ENCODE measurements around the gene PEAR1.

Gene PEAR1

DNA sequence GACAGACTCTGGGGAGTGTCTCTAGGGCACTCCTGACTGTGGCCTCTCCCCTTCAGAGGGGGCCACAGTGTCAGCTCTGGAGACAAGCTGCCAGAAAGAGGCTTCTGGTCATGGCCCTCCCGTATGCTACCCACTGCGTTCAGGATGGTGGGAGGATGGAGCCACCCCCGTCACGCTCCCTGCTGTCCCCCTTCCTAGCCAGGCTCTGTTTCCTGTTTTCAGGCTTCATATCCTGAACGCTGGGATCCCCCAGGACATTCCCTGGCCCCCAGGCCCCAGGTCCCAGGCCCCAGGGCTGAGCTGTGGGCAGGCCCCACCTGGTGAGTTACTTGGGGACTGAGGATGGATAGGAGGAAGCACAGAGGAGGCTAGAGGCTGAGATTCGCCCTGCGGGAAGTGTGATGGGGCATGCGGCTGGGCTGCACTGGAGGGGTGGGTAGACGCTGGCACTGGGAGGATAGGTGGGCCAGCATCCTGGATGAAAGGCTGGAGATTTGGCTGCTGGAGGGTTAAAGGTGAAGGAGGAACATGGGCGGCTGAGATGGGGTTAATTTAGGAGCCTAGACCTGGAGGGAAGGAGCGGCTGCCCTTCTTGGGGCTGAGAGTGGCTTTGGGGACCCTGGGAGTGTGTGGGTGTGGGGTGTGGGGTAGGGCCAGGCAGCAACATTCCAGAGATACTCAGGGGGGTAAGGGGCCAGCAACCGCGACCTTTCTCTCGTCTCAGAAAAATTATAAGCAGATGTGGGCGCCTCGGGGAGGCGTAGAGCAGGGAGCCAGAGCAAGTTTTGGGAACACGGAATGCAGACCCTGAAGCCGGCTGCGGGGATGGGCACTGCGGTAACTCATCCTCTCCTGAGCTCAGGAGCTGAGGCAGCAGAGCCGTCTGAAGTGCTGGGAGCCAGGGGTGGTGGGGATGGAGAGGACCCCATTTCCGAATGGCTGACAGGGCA, 8.7 kb downstream of the PEAR1 start:
- no peak for DNase-seq

DNA sequence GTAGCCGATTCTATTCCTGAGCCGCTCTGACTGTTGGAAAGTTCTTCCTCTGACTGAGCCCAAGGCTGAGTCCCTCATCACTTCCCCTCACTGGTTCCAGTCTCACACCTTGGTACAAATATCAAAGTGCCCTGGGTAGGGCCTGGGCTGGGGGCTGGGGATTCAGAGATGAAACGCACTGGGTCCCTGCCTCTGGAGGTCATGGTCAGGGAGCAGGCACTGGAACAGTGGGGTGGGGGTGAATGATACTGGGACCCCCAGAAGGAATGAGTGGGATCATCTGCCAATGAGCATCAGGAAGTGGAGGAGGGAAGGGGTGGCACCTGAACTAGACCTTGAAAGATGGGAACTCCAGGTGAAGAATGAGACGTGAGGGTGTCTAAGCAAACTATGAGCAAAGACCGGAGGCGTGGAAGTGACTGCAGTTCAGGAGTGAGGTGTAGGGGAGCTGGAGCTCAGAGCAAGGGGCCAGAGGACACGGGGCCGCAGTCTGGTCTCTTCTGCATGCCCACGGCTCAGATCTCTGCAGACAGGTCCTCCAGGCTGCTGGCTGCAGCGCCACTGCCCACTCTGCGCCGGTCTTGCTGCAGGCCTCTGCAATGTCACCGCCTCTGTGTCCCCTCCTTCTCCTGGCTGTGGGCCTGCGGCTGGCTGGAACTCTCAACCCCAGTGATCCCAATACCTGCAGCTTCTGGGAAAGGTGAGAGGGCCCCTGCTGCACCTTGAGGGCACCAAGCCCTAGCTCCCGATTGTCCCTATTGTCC, 10.0 kb downstream of the PEAR1 start:
- no peak for DNase-seq

DNA sequence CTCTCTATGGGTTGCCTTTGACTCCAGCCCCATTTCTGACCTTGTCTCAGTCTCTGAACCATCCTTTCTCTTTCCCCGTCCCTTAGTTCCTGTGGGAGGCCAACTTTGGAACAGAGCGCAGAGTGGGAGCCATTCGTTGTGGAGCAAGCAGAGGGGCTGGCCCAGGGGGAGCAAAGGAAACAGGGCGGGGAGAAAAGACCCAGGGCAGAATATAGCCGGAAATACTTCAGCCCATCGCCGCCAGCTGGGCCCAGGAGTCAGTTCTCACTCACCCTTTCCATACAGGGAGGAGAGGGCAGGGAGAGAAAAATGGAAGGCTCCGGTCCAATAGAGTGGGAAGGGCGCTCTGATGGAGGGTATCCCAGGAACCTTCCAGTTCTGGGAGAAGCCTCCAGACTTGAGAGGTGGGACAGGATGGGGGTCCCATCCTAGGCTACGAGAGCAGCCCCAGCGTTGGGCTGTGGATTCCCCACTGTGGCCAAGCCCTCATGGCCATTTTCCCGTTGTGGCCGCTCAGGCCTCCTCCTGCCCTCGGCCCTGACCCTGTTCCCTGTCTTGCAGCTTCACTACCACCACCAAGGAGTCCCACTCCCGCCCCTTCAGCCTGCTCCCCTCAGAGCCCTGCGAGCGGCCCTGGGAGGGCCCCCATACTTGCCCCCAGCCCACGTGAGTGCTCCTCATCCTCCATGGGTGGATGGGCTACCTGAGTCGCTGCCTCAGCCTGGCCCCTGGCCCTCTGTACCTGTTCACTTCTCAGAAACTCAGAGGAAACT, 10.9 kb downstream of the PEAR1 start:
- no peak for DNase-seq

DNA sequence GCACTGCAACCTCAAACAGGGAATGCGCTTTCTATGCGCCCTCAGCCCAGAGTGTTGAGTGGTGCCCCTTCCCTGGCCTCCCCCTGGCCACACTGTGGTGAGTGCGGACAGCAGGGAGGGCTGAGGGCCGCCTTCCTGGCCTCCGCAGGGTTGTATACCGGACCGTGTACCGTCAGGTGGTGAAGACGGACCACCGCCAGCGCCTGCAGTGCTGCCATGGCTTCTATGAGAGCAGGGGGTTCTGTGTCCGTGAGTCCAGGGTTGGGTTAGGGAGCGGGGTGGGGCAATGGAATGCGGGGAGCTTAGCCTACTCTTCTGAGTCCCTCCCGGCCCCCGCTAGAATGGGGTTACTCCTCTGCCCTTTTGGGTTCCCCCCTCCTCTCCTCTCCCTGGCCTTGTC, 11.7 kb downstream of the PEAR1 start:
- no peak for DNase-seq

DNA sequence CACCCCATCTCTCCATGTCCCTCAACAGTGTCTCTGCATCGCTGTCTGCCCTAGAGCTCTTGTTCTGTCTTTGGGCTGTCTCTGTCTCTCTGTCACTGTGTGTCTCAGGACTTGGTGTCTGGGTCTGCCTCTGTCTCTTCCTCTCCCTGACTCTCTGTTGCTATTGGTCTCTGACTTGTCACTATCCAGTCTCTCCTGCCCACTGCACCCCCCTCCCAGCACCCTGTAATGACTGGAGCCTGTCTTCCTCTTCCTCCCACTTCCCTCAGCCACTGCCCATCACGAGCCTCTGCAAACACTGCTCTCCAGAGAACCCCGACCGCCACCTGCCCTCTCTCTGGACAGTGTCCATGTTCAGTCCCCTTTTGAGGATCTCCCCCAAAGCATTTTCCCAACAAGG, 12.1 kb downstream of the PEAR1 start:
- DNase-seq: no peak

DNA sequence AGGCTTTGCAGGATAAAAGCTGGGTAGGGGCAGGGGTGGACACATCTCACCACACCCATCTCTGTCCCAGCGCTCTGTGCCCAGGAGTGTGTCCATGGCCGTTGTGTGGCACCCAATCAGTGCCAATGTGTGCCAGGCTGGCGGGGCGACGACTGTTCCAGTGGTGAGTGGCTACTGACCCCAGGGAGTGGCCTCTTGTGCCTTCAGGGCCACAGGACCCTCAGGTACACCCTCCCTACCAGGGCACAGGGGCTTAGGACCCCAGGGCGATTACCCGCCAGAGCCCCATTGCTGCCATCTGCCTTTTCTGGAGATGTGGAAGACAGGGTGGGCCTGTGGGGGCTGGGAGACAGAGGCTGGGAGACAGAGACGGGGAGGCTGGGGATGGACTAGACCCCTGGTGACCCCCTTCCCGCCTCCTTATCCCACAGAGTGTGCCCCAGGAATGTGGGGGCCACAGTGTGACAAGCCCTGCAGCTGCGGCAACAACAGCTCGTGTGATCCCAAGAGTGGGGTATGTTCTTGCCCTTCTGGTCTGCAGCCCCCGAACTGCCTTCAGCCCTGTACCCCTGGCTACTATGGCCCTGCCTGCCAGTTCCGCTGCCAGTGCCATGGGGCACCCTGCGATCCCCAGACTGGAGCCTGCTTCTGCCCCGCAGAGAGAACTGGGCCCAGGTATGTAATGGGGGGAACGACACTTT, 12.8 kb downstream of the PEAR1 start:
- DNase-seq: no peak

DNA sequence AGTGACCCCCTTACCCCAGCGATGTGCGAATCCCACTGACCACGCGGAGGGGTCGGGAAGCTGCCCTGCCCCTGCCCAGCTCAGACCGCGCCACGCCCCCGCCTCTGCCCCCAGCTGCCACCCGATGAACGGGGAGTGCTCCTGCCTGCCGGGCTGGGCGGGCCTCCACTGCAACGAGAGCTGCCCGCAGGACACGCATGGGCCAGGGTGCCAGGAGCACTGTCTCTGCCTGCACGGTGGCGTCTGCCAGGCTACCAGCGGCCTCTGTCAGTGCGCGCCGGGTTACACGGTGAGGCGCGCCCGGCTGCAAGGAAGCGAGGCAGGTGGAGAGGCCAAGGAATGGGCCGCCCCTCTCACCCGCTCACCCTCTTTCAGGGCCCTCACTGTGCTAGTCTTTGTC, 15.0 kb downstream of the PEAR1 start:
- DNase-seq: no peak

DNA sequence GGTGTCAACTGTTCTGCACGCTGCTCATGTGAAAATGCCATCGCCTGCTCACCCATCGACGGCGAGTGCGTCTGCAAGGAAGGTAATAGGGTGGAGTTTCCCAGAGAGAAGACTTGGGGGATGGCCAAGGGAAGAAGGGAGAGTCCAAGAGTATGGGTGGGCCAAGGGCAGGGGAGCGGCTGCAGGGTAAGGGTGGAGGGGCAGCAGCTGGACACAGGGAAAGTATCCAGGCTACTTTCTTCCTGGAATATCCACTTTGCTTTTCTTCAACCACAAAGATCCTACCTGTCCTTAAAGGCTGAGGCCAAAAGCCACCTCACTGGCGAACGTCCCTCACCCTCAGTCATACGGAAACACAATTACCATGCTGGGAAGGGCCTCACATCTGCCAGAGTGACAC, 15.4 kb downstream of the PEAR1 start:
- DNase-seq: no peak

DNA sequence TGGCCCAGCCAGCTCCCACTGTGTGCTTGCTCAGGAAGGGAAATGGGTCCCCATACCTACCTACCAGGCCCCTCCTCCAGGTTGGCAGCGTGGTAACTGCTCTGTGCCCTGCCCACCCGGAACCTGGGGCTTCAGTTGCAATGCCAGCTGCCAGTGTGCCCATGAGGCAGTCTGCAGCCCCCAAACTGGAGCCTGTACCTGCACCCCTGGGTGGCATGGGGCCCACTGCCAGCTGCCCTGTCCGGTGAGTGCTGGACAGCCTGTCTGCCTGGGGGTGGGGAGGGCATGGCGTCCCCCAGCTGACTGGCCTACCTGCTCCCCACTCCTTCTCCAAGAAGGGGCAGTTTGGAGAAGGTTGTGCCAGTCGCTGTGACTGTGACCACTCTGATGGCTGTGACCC, 16.2 kb downstream of the PEAR1 start:
- no peak for DNase-seq

DNA sequence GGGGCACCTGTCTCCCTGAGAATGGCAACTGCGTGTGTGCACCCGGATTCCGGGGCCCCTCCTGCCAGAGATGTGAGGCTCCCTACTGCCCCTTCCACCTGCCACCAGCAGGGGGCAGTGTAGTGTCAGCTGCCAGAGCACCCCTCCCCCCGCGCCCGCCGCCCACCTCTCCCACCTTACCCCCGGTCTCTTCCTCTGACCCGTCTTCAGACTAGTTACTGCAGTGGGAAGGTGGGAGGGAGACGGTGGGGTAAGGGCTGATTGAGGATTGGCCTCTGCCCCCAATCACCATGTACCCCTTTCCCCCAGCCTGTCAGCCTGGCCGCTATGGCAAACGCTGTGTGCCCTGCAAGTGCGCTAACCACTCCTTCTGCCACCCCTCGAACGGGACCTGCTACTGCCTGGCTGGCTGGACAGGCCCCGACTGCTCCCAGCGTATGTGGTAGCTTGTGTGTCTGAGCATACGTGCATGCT, 16.8 kb downstream of the PEAR1 start:
- DNase-seq: peak; percentile 34

DNA sequence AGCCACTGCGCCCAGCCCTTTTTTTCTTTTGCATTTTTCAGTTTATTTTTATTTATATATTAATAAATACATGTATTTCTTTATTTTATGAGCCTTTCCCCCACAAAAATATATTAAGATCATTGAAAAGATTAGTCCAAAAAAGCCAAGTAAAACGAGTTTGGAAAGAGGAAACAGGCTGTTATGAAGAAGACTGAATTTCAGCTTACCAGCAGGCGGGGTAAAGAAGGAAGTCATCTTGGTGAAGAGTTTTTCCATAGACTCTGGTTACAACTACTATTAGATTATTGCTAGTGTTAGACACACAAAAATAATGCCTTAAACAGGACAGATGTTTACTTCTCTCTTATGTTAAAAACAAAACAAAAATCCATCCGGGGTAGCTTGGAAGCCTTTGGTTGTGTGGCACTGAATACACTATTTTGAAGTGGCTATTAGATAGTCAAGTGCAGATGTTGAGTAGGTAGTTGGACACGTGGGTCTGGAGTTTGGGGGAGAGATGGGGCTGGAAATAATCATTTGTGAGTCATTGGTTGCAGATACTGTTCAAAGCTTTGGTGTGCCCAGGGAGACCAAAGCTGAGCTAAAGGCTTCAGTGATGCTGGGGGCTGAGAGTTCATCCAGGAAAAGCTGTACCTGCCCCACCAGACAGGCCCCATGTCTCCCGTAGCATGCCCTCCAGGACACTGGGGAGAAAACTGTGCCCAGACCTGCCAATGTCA, 18.2 kb downstream of the PEAR1 start:
- DNase-seq: no peak

DNA sequence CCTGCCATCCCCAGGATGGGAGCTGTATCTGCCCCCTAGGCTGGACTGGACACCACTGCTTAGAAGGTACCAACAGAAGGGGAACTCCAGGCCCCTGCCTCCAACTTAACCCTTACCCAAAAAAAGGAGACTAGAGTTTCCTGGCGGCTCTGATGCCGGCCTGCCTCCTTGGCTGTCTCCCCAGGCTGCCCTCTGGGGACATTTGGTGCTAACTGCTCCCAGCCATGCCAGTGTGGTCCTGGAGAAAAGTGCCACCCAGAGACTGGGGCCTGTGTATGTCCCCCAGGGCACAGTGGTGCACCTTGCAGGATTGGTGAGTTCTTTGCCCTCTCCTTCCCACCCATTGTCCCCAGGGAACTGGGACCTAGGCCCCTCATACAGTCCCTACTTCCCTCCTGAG, 18.8 kb downstream of the PEAR1 start:
- no peak for DNase-seq

DNA sequence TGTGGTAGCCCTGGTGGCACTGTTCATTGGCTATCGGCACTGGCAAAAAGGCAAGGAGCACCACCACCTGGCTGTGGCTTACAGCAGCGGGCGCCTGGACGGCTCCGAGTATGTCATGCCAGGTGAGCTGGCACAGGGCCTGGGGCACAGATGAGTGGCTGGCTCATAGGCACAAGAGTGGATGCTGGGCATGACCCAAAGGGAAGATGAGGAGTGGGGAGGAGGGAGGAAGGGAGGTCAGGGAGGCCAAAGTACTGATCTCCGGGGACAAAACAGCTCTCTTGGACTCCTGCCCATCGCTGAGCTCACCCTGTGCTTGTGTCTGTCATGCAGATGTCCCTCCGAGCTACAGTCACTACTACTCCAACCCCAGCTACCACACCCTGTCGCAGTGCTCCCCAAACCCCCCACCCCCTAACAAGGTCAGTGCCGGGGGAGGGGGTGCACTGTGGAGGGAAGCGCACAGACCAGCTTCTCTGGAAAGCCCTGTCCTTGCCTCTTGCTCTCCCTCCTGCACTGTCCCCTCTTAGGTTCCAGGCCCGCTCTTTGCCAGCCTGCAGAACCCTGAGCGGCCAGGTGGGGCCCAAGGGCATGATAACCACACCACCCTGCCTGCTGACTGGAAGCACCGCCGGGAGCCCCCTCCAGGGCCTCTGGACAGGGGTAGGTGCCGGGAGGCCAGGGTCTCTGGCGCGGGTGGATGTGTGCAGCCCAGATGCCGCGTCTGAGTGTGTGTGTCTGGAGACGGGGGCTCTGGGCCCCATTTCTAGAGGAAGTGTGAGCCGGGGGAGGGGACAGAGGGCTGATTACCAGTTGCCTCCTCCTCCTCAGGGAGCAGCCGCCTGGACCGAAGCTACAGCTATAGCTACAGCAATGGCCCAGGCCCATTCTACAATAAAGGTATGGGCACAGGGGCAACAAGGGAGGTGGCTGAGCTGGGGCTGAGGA, 19.6 kb downstream of the PEAR1 start:
- DNase-seq: no peak

DNA sequence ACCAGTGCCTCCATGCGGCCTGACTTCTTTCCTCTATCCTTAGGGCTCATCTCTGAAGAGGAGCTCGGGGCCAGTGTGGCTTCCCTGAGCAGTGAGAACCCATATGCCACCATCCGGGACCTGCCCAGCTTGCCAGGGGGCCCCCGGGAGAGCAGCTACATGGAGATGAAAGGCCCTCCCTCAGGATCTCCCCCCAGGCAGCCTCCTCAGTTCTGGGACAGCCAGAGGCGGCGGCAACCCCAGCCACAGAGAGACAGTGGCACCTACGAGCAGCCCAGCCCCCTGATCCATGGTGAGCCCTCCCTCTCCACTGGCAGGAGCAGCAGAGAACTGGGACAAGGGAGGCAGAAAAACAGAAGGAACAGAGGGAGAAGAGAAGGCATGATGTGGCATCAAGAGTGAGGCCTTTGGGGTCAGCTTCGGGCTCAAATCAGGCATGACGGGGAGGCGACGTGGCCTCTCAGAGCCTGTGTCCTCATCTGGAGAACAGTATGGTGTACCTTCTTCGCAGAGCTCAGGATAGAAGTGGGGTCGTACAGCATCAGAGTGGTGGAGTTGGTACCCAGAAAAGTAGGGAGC, 20.4 kb downstream of the PEAR1 start:
- DNase-seq: no peak

DNA sequence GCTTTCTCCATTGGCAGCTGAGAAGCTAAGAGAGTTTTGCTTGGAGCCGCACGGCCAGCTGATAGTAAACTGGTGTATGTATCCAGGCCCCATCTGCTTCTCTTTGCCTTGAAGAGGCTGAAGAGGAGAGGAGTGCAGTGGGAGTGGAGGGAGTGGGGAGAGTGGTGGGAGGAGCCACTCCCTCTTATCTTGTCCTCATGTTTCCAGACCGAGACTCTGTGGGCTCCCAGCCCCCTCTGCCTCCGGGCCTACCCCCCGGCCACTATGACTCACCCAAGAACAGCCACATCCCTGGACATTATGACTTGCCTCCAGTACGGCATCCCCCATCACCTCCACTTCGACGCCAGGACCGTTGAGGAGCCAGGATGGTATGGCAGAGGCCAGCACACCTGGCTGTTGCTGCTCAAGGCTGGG, 20.9 kb downstream of the PEAR1 start:
- DNase-seq: no peak

DNA sequence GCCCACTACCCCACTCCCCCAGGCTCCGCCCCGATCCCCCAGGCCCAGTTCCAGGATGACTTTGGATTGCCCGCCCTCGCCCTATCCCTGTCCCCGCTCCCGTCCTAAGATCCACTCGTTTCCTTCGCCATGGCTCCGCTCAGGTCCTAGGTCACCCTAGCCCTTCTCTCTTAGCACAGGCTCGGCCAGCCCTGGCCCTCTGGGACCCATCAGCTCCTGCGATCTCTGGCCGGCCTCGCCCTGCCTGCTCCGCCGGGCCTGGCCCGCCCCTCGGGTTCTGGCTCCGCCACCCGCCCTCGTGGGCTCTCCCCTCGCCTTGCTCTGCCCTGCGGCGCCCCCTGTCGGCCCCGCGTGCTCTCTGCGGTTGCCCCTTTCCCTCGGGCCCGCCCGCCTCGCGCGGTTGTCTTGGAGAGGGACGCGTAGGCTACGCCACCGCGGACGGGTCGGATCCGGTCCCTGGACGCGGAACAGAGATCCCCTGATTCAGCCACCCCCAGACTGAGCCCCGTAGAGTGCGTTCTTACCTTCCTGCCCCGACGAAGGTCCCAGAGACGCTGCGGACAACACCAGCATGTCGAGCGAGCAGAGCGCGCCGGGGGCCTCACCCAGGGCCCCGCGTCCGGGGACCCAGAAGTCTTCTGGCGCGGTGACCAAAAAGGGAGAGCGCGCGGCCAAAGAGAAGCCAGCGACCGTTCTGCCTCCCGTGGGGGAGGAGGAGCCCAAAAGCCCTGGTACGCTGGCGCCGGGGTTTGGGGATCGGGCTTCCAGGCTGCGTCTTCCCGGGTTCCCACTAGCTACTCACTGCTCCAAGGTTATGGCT, 26.9 kb downstream of the PEAR1 start, which contains the start of gene LRRC71:
LRRC71 (plus strand) TSS at position 400 of the 820 bp plus-strand sequence; CDS start at position 572, 172 bp downstream.
- peak; percentile 48 for DNase-seq

DNA sequence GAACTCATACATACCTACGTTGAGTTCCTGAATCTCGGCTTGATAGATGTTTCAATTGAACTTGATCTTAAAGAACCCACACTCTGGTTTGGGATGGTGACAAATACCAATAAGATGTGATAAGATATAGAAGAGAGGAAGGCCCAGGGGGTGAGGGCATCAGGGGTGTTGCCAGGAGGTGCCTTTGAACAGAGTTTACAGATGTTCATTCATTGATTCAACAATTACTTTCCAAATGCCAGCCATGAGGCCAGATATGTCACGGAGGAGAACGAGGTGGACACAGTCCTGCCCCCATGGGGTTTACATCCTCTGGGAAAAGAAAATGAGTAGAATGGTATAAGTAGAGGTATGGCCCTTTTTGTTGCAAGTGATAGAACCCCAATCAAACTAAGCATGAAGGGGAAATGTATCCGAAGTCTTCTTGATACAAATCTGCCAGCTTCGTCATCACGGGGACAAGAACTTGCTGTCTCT, 27.6 kb downstream of the PEAR1 start:
- DNase-seq: no peak

DNA sequence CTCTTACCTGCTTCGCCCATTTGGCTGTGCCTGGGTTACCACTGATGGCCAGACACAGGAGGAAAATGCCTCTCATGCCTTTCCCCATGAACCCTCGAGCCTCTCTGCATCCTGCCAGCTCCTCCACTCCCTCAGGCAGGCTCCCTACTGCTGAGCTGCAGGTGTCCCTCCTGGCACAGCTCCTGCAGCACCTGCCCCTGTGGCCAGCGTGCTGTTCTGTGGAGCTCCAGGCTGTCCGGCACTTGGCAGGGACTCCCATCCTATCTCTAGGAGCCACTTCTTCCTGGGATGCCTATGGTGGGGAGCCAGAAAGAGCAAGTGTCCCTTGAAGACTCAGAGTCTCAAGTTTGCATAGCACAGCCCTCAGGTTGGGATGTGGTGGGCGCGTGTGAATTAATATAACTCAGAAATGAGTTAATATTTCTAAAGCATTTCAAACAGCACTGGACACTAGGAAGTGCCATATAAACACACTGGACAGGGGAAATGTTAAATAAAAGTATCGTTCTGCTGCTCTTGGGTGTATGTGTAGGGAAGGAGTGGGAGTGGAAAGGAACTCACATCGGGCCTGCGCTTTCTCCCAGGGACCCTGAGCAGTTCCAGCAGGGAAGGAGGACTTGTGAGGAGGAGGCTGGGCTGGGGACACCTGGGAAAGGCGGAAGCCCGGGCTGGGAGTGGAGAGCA, 29.6 kb downstream of the PEAR1 start:
- no peak for DNase-seq

All from activated T-cell treated with anti-CD3 and anti-CD28 coated beads for 4 hours (primary cell).